ENCODE measurements around the gene FBXO28.

Gene FBXO28

GRCh38 chr1:224080115-224080774 is 33.7 kb upstream of the FBXO28 start:
- H3K27me3 ChIP-seq (replicated peaks; ENCODE audit: control insufficient read depth, insufficient read depth, low read length): peaks cover 4% of the 10 kb centered on the region
- H3K4me3 ChIP-seq (ENCODE audit: low read length): no peak overlapping the region
- no peaks in the 10 kb centered on the region for H3K9me3 ChIP-seq (ENCODE audit: control insufficient read depth, low read length)
- H3K36me3 ChIP-seq (ENCODE audit: control insufficient read depth, insufficient read depth, low read length, severe bottlenecking): no peaks in the 10 kb centered on the region
- H3K4me1 ChIP-seq (ENCODE audit: control insufficient read depth, insufficient read depth, low read length): peaks cover 8% of the 10 kb centered on the region
- H3K9ac ChIP-seq (ENCODE audit: low read length): no peak overlapping the region
- DNase-seq (ENCODE audit: low read depth): peak; percentile 22

- DNase-seq (ENCODE audit: low read depth): no peak
- Histone ChIP-seq H3K4me1 (ENCODE audit: control insufficient read depth, insufficient read depth, low read length) (peaks cover 8% of the 10 kb centered on the region), H3K9ac (ENCODE audit: low read length) (no peak overlapping the region), H3K4me3 (ENCODE audit: low read length) (no peak overlapping the region), H3K36me3 (ENCODE audit: control insufficient read depth, insufficient read depth, low read length, severe bottlenecking) (no peaks in the 10 kb centered on the region), H3K9me3 (ENCODE audit: control insufficient read depth, low read length) (no peaks in the 10 kb centered on the region), H3K27me3 (replicated peaks; ENCODE audit: control insufficient read depth, insufficient read depth, low read length) (no peaks in the 10 kb centered on the region)
Measured at GRCh38 chr1:224081604-224082003, 32.3 kb upstream of the FBXO28 start.

GRCh38 chr1:224082146-224082545 is 31.8 kb upstream of the FBXO28 start:
- Histone ChIP-seq H3K36me3 (ENCODE audit: control insufficient read depth, insufficient read depth, low read length, severe bottlenecking) (no peaks in the 10 kb centered on the region), H3K27me3 (replicated peaks; ENCODE audit: control insufficient read depth, insufficient read depth, low read length) (no peaks in the 10 kb centered on the region), H3K9ac (ENCODE audit: low read length) (no peak overlapping the region), H3K9me3 (ENCODE audit: control insufficient read depth, low read length) (no peaks in the 10 kb centered on the region), H3K4me3 (ENCODE audit: low read length) (no peak overlapping the region), H3K4me1 (ENCODE audit: control insufficient read depth, insufficient read depth, low read length) (peaks cover 8% of the 10 kb centered on the region)
- DNase-seq (ENCODE audit: low read depth): no peak

- no peak overlapping the region for H3K9ac ChIP-seq (ENCODE audit: low read length)
- peaks cover 6% of the 10 kb centered on the region for H3K4me1 ChIP-seq (ENCODE audit: control insufficient read depth, insufficient read depth, low read length)
- H3K27me3 ChIP-seq (replicated peaks; ENCODE audit: control insufficient read depth, insufficient read depth, low read length): peaks cover 4% of the 10 kb centered on the region
- H3K36me3 ChIP-seq (ENCODE audit: control insufficient read depth, insufficient read depth, low read length, severe bottlenecking): no peaks in the 10 kb centered on the region
- DNase-seq (ENCODE audit: low read depth): no peak
- no peak overlapping the region for H3K4me3 ChIP-seq (ENCODE audit: low read length)
- H3K9me3 ChIP-seq (ENCODE audit: control insufficient read depth, low read length): no peaks in the 10 kb centered on the region
Measured at GRCh38 chr1:224084867-224085266, 29.0 kb upstream of the FBXO28 start.

- no peaks in the 10 kb centered on the region for H3K9me3 ChIP-seq (ENCODE audit: control insufficient read depth, low read length)
- no peak overlapping the region for H3K4me3 ChIP-seq (ENCODE audit: low read length)
- DNase-seq (ENCODE audit: low read depth): no peak
- no peak overlapping the region for H3K9ac ChIP-seq (ENCODE audit: low read length)
- no peaks in the 10 kb centered on the region for H3K36me3 ChIP-seq (ENCODE audit: control insufficient read depth, insufficient read depth, low read length, severe bottlenecking)
- H3K4me1 ChIP-seq (ENCODE audit: control insufficient read depth, insufficient read depth, low read length): peaks cover under 1% of the 10 kb centered on the region
- H3K27me3 ChIP-seq (replicated peaks; ENCODE audit: control insufficient read depth, insufficient read depth, low read length): peaks cover 4% of the 10 kb centered on the region
Measured at GRCh38 chr1:224085421-224086108, 28.3 kb upstream of the FBXO28 start.

- H3K4me1 ChIP-seq (ENCODE audit: control insufficient read depth, insufficient read depth, low read length): no peaks in the 10 kb centered on the region
- H3K4me3 ChIP-seq (ENCODE audit: low read length): no peak overlapping the region
- no peaks in the 10 kb centered on the region for H3K36me3 ChIP-seq (ENCODE audit: control insufficient read depth, insufficient read depth, low read length, severe bottlenecking)
- peaks cover 11% of the 10 kb centered on the region for H3K27me3 ChIP-seq (replicated peaks; ENCODE audit: control insufficient read depth, insufficient read depth, low read length)
- H3K9me3 ChIP-seq (ENCODE audit: control insufficient read depth, low read length): no peaks in the 10 kb centered on the region
- no peak overlapping the region for H3K9ac ChIP-seq (ENCODE audit: low read length)
- no peak for DNase-seq (ENCODE audit: low read depth)
Measured at GRCh38 chr1:224087286-224087794, 26.6 kb upstream of the FBXO28 start.

GRCh38 chr1:224089583-224089982 is 24.3 kb upstream of the FBXO28 start:
- Histone ChIP-seq H3K36me3 (ENCODE audit: control insufficient read depth, insufficient read depth, low read length, severe bottlenecking) (no peaks in the 10 kb centered on the region), H3K9ac (ENCODE audit: low read length) (no peak overlapping the region), H3K27me3 (replicated peaks; ENCODE audit: control insufficient read depth, insufficient read depth, low read length) (peaks cover 11% of the 10 kb centered on the region), H3K9me3 (ENCODE audit: control insufficient read depth, low read length) (no peaks in the 10 kb centered on the region), H3K4me3 (ENCODE audit: low read length) (no peak overlapping the region), H3K4me1 (ENCODE audit: control insufficient read depth, insufficient read depth, low read length) (no peaks in the 10 kb centered on the region)
- no peak for DNase-seq (ENCODE audit: low read depth)

- H3K9me3 ChIP-seq (ENCODE audit: control insufficient read depth, low read length): no peaks in the 10 kb centered on the region
- peaks cover 11% of the 10 kb centered on the region for H3K27me3 ChIP-seq (replicated peaks; ENCODE audit: control insufficient read depth, insufficient read depth, low read length)
- H3K4me3 ChIP-seq (ENCODE audit: low read length): no peak overlapping the region
- DNase-seq (ENCODE audit: low read depth): no peak
- H3K36me3 ChIP-seq (ENCODE audit: control insufficient read depth, insufficient read depth, low read length, severe bottlenecking): no peaks in the 10 kb centered on the region
- no peak overlapping the region for H3K9ac ChIP-seq (ENCODE audit: low read length)
- H3K4me1 ChIP-seq (ENCODE audit: control insufficient read depth, insufficient read depth, low read length): no peaks in the 10 kb centered on the region
Measured at GRCh38 chr1:224090116-224090515, 23.8 kb upstream of the FBXO28 start.

- no peak for DNase-seq (ENCODE audit: low read depth)
- H3K27me3 ChIP-seq (replicated peaks; ENCODE audit: control insufficient read depth, insufficient read depth, low read length): peaks cover 15% of the 10 kb centered on the region
- no peaks in the 10 kb centered on the region for H3K9me3 ChIP-seq (ENCODE audit: control insufficient read depth, low read length)
- no peak overlapping the region for H3K9ac ChIP-seq (ENCODE audit: low read length)
- H3K4me3 ChIP-seq (ENCODE audit: low read length): no peak overlapping the region
- H3K4me1 ChIP-seq (ENCODE audit: control insufficient read depth, insufficient read depth, low read length): no peaks in the 10 kb centered on the region
- no peaks in the 10 kb centered on the region for H3K36me3 ChIP-seq (ENCODE audit: control insufficient read depth, insufficient read depth, low read length, severe bottlenecking)
Measured at GRCh38 chr1:224092111-224092510, 21.8 kb upstream of the FBXO28 start.

GRCh38 chr1:224092601-224093000 is 21.3 kb upstream of the FBXO28 start:
- Histone ChIP-seq H3K36me3 (ENCODE audit: control insufficient read depth, insufficient read depth, low read length, severe bottlenecking) (no peaks in the 10 kb centered on the region), H3K9me3 (ENCODE audit: control insufficient read depth, low read length) (no peaks in the 10 kb centered on the region), H3K9ac (ENCODE audit: low read length) (no peak overlapping the region), H3K27me3 (replicated peaks; ENCODE audit: control insufficient read depth, insufficient read depth, low read length) (peaks cover 18% of the 10 kb centered on the region), H3K4me3 (ENCODE audit: low read length) (no peak overlapping the region), H3K4me1 (ENCODE audit: control insufficient read depth, insufficient read depth, low read length) (no peaks in the 10 kb centered on the region)
- DNase-seq (ENCODE audit: low read depth): no peak

- H3K4me1 ChIP-seq (ENCODE audit: control insufficient read depth, insufficient read depth, low read length): no peaks in the 10 kb centered on the region
- no peak for DNase-seq (ENCODE audit: low read depth)
- peaks cover 20% of the 10 kb centered on the region for H3K27me3 ChIP-seq (replicated peaks; ENCODE audit: control insufficient read depth, insufficient read depth, low read length)
- no peaks in the 10 kb centered on the region for H3K9me3 ChIP-seq (ENCODE audit: control insufficient read depth, low read length)
- no peaks in the 10 kb centered on the region for H3K36me3 ChIP-seq (ENCODE audit: control insufficient read depth, insufficient read depth, low read length, severe bottlenecking)
- H3K4me3 ChIP-seq (ENCODE audit: low read length): no peak overlapping the region
- no peak overlapping the region for H3K9ac ChIP-seq (ENCODE audit: low read length)
Measured at GRCh38 chr1:224095339-224095738, 18.6 kb upstream of the FBXO28 start.

Data from adipocyte (in vitro differentiated cells).